ENCODE measurements around the gene LY6G6F.

The LY6G6F gene

GRCh38 chr6:31737315-31737990 is 30.8 kb downstream of the LY6G6F start:
- in situ Hi-C loops (cut with MboI; ENCODE audit: low sequenced_read_pairs), result no loop called here

- in situ Hi-C loops (cut with MboI; ENCODE audit: low sequenced_read_pairs), result no loop called here
Observed at GRCh38 chr6:31737991-31738979, 31.6 kb downstream of the LY6G6F start.

GRCh38 chr6:31739639-31740396 is 33.2 kb downstream of the LY6G6F start, which contains the start of gene MSH5:
Gene MSH5 (plus strand): TSS chr6:31740005. CDS start chr6:31740467, 462 bp downstream.
- in situ Hi-C loops (cut with MboI; ENCODE audit: low sequenced_read_pairs), result no loop called here

GRCh38 chr6:31740397-31741223 is 33.9 kb downstream of the LY6G6F start:
- in situ Hi-C loops (cut with MboI; ENCODE audit: low sequenced_read_pairs), result no loop called here

- in situ Hi-C loops (cut with MboI; ENCODE audit: low sequenced_read_pairs), result no loop called here
Observed at GRCh38 chr6:31741815-31742214, 35.1 kb downstream of the LY6G6F start.

GRCh38 chr6:31742894-31743293 is 36.2 kb downstream of the LY6G6F start:
- in situ Hi-C loops (cut with MboI; ENCODE audit: low sequenced_read_pairs), result no loop called here

GRCh38 chr6:31744422-31744821 is 37.8 kb downstream of the LY6G6F start:
- in situ Hi-C loops (cut with MboI; ENCODE audit: low sequenced_read_pairs), result no loop called here

- in situ Hi-C loops (cut with MboI; ENCODE audit: low sequenced_read_pairs), result no loop called here
Observed at GRCh38 chr6:31749301-31750036, 42.8 kb downstream of the LY6G6F start.

GRCh38 chr6:31750411-31751022 is 43.9 kb downstream of the LY6G6F start:
- in situ Hi-C loops (cut with MboI; ENCODE audit: low sequenced_read_pairs), result no loop called here

GRCh38 chr6:31752739-31753319 is 46.2 kb downstream of the LY6G6F start:
- in situ Hi-C loops (cut with MboI; ENCODE audit: low sequenced_read_pairs), result no loop called here

- in situ Hi-C loops (cut with MboI; ENCODE audit: low sequenced_read_pairs), result no loop called here
Observed at GRCh38 chr6:31758281-31758680, 51.6 kb downstream of the LY6G6F start.

Data from HL-60/S4 (cell line).